Aorta (tissue), 5 donors: ENCODE results near the gene FBXW5. TPM values are rescaled to one million over a fixed set of nuclear protein-coding genes. Genes with fewer than 3 reads are reported as not detected.

Experiments
- ATAC-seq: fragments of 200-7000 bp; cut with Tn5 transposase; one replicate; pipeline ENCODE4 v1.9.1; 2022; ENCODE audit warnings: moderate library complexity; ENCODE audit not compliant: low FRiP score
- DNase-seq, 2 donors: peaks; one replicate each; pipeline ENCODE4 v3.0.0-alpha.2; 2020
- H3K27ac ChIP-seq, 2 donors: one replicate each; pipeline ENCODE4 v1.5.1; 2013; ENCODE audit warnings: low read length in 2 of 2, mild to moderate bottlenecking in 2 of 2, moderate library complexity in 2 of 2, control low read depth in 1 of 2, inconsistent platforms in 1 of 2, low read depth in 1 of 2
- H3K27me3 ChIP-seq, 2 donors: one replicate each; pipeline ENCODE4 v1.6.1; 2013; ENCODE audit warnings: control low read depth in 1 of 2, low read length in 1 of 2, mild to moderate bottlenecking in 1 of 2, moderate library complexity in 1 of 2; ENCODE audit not compliant: insufficient read depth in 2 of 2, control insufficient read depth in 1 of 2
- H3K36me3 ChIP-seq, 2 donors: one replicate each; pipeline ENCODE4 v1.6.1; 2013; ENCODE audit warnings: control low read depth in 1 of 2, low read length in 1 of 2, mild to moderate bottlenecking in 1 of 2; ENCODE audit not compliant: insufficient read depth in 2 of 2, control insufficient read depth in 1 of 2
- H3K4me1 ChIP-seq, 2 donors: one replicate each; pipeline ENCODE4 v1.6.1; 2013; ENCODE audit warnings: low read length in 2 of 2, control low read depth in 1 of 2, mild to moderate bottlenecking in 1 of 2, moderate library complexity in 1 of 2; ENCODE audit not compliant: insufficient read depth in 2 of 2, control insufficient read depth in 1 of 2
- H3K4me3 ChIP-seq, 2 donors: one replicate each; pipeline ENCODE4 v1.5.1; 2013; ENCODE audit warnings: low read length in 2 of 2, control low read depth in 1 of 2, mild to moderate bottlenecking in 1 of 2
- H3K9me3 ChIP-seq: one replicate; pipeline ENCODE4 v1.6.1; 2013; ENCODE audit warnings: mild to moderate bottlenecking, low read length; ENCODE audit not compliant: control insufficient read depth
- WGBS, 2 donors: extraction: QIAGEN DNeasy Blood & Tissue Kit; methylation state at CpG; one replicate each; pipeline ENCODE4 v1.1.7; 2013; 5-methylcytosine and 5-hydroxymethylcytosine counted together
- intact Hi-C, 2 donors: fragments of 100-400 bp; cut with DNase I; formaldehyde crosslinking; loops; one replicate each; pipeline versions ENCODE4 v1.14.2 to v1.15.0; 2022
- polyA plus RNA-seq, 2 donors: library from polyadenylated mRNA; stranded (reverse); fragments of 200-250 nt; gene quantifications; one replicate each; pipeline ENCODE4 v1.2.3, GENCODE V29; 2013
- total RNA-seq, 2 donors: library from RNA; stranded (reverse); fragmentation: NEBNext Ultra II Directional; extraction: Animal tissue kit (Norgen Biotek cat#: 25700); gene quantifications; one replicate each; pipeline ENCODE4 v1.2.1, GENCODE V29; 2021
- donor health status: healthy with polysubstance abuse.
- donor health status: Bipolar disorder and iron deficiency.
- donor health status: DM: no; HTN: no; CAD: no.
- donor health status: DM: no; HTN: no; CAD: no.
- donor health status: DM: yes; HTN: yes; CAD: no.

FBXW5 gene
- total and polyA plus RNA-seq, 4 donors = 92.5 to 191 (median 109) TPM

DNA sequence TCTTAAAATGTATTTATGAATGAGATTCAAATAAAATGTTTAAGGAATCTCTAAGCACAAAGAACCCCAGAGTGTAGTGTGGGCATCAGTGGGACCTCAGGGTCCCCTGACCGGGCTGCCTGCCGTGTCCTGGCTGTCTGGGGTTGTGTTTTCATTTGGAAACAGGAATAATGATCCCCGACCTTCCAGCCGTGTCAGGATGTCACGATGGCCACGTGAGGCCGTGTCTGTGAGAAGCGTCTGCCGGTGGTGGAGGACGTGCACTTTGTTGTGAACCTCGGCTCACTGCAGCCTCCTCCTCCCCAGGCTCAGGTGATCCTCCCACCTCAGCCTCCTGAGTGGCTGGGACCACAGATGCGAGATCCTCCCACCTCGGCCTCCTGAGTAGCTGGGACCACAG lies 53.9 kb downstream of the FBXW5 start:
- Histone ChIP-seq H3K4me3 (no peak overlapping the region), H3K27ac (no peak overlapping the region), H3K4me1 (no peaks in the 10 kb centered on the region), H3K9me3 (no peaks in the 10 kb centered on the region), H3K27me3 (no peaks in the 10 kb centered on the region), H3K36me3 (no peaks in the 10 kb centered on the region)
- ATAC-seq (no peak), DNase-seq (no peak)
- WGBS, 2 donors = 85 to 86% methylated on average over 13 of the region's 13 CpGs
- intact Hi-C loops = no loop called here

Other genes with a start within 250 kb of the FBXW5 start
Only the 30 nearest of the 32 such genes appear.
- 10 to 100 TPM in 1 of 2 donors, 1 to 10 TPM in 1; 7.3 to 13.6 TPM for gene DIPK1B, start 232.2 kb downstream of the FBXW5 start, total RNA-seq
- 1 to 10 TPM; 1.1 to 4.8 TPM for gene DIPK1B, start 232.2 kb downstream of the FBXW5 start, polyA plus RNA-seq
- 10 to 100 TPM; 11.4 to 13.4 TPM for gene LCN10, start 201.8 kb downstream of the FBXW5 start, total RNA-seq
- gene LCN10, start 201.8 kb downstream of the FBXW5 start, polyA plus RNA-seq = 1 to 10 TPM in 1 of 2 donors, under 1 TPM in 1; 0.25 to 2.1 TPM
- 10 to 100 TPM; 17.4 to 24.2 TPM for gene LCN6, start 196.2 kb downstream of the FBXW5 start, total RNA-seq
- gene LCN6, start 196.2 kb downstream of the FBXW5 start, polyA plus RNA-seq = 1 to 10 TPM in 1 of 2 donors, not detected in 1; 2.5 TPM
- gene LCN8, start 186.5 kb downstream of the FBXW5 start, total RNA-seq = not detected
- gene LCN8, start 186.5 kb downstream of the FBXW5 start, polyA plus RNA-seq = under 1 TPM in 1 of 2 donors, not detected in 1; 0.10 TPM
- gene LCN15, start 180.2 kb downstream of the FBXW5 start, total RNA-seq = not detected
- under 1 TPM in 1 of 2 donors, not detected in 1; 0.88 TPM for gene LCN15, start 180.2 kb downstream of the FBXW5 start, polyA plus RNA-seq
- gene TMEM141, start 153.4 kb downstream of the FBXW5 start, total RNA-seq = 10 to 100 TPM; 26.6 to 27.0 TPM
- gene TMEM141, start 153.4 kb downstream of the FBXW5 start, polyA plus RNA-seq = 10 to 100 TPM; 57.0 to 95.8 TPM
- gene CCDC183, start 148.4 kb downstream of the FBXW5 start, total RNA-seq = under 1 TPM; 0.45 to 0.58 TPM
- under 1 TPM; 0.46 to 0.50 TPM for gene CCDC183, start 148.4 kb downstream of the FBXW5 start, polyA plus RNA-seq
- 10 to 100 TPM; 47.2 to 52.0 TPM for gene RABL6, start 136.8 kb downstream of the FBXW5 start, total RNA-seq
- 10 to 100 TPM; 31.3 to 76.1 TPM for gene RABL6, start 136.8 kb downstream of the FBXW5 start, polyA plus RNA-seq
- gene AJM1, start 102.3 kb downstream of the FBXW5 start, total RNA-seq = 1 to 10 TPM; 6.1 to 6.2 TPM
- 10 to 100 TPM in 1 of 2 donors, under 1 TPM in 1; 0.63 to 26.9 TPM for gene AJM1, start 102.3 kb downstream of the FBXW5 start, polyA plus RNA-seq
- 10 to 100 TPM; 65.6 to 84.1 TPM for gene PHPT1, start 95.3 kb downstream of the FBXW5 start, total RNA-seq
- gene PHPT1, start 95.3 kb downstream of the FBXW5 start, polyA plus RNA-seq = 100 to 1,000 TPM; 129 to 165 TPM
- gene MAMDC4, start 92.4 kb downstream of the FBXW5 start, total RNA-seq = 1 to 10 TPM; 2.4 to 5.0 TPM
- gene MAMDC4, start 92.4 kb downstream of the FBXW5 start, polyA plus RNA-seq = 10 to 100 TPM in 1 of 2 donors, 1 to 10 TPM in 1; 2.6 to 19.0 TPM
- gene EDF1, start 78.4 kb downstream of the FBXW5 start, total RNA-seq = 100 to 1,000 TPM; 193 to 223 TPM
- 100 to 1,000 TPM; 421 to 505 TPM for gene EDF1, start 78.4 kb downstream of the FBXW5 start, polyA plus RNA-seq
- gene TRAF2, start 58.2 kb downstream of the FBXW5 start, total RNA-seq = 10 to 100 TPM in 1 of 2 donors, 1 to 10 TPM in 1; 9.1 to 22.1 TPM
- 10 to 100 TPM in 1 of 2 donors, 1 to 10 TPM in 1; 4.8 to 14.0 TPM for gene TRAF2, start 58.2 kb downstream of the FBXW5 start, polyA plus RNA-seq
- 1 to 10 TPM in 1 of 2 donors, under 1 TPM in 1; 0.90 to 1.1 TPM for gene C8G, start 505 bp upstream of the FBXW5 start, total RNA-seq
- 1 to 10 TPM; 1.8 to 3.1 TPM for gene C8G, start 505 bp upstream of the FBXW5 start, polyA plus RNA-seq
- gene LCN12, start 7.5 kb upstream of the FBXW5 start, total RNA-seq = 1 to 10 TPM in 1 of 2 donors, under 1 TPM in 1; 0.71 to 1.6 TPM
- 1 to 10 TPM in 1 of 2 donors, not detected in 1; 3.3 TPM for gene LCN12, start 7.5 kb upstream of the FBXW5 start, polyA plus RNA-seq
- gene PTGDS, start 32.8 kb upstream of the FBXW5 start, total RNA-seq = 100 to 1,000 TPM; 128 to 145 TPM
- gene PTGDS, start 32.8 kb upstream of the FBXW5 start, polyA plus RNA-seq = 10 to 100 TPM; 12.2 to 13.9 TPM
- 1 to 10 TPM in 1 of 2 donors, under 1 TPM in 1; 0.36 to 1.1 TPM for gene LCNL1, start 38.3 kb upstream of the FBXW5 start, total RNA-seq
- gene LCNL1, start 38.3 kb upstream of the FBXW5 start, polyA plus RNA-seq = under 1 TPM in 1 of 2 donors, not detected in 1; 0.15 TPM
- 10 to 100 TPM; 27.8 to 42.0 TPM for gene PAXX, start 47.7 kb upstream of the FBXW5 start, total RNA-seq
- 100 to 1,000 TPM in 1 of 2 donors, 10 to 100 TPM in 1; 39.9 to 192 TPM for gene PAXX, start 47.7 kb upstream of the FBXW5 start, polyA plus RNA-seq
- gene CLIC3, start 51.8 kb upstream of the FBXW5 start, total RNA-seq = 1 to 10 TPM; 3.8 to 7.0 TPM
- 1 to 10 TPM; 1.6 to 6.7 TPM for gene CLIC3, start 51.8 kb upstream of the FBXW5 start, polyA plus RNA-seq
- 10 to 100 TPM; 27.3 to 60.0 TPM for gene ABCA2, start 83.5 kb upstream of the FBXW5 start, total RNA-seq
- gene ABCA2, start 83.5 kb upstream of the FBXW5 start, polyA plus RNA-seq = 10 to 100 TPM in 1 of 2 donors, 1 to 10 TPM in 1; 9.0 to 48.1 TPM
- gene FUT7, start 87.3 kb upstream of the FBXW5 start, total RNA-seq = under 1 TPM; 0.27 to 0.68 TPM
- not detected for gene FUT7, start 87.3 kb upstream of the FBXW5 start, polyA plus RNA-seq
- gene NPDC1, start 101.4 kb upstream of the FBXW5 start, total RNA-seq = 100 to 1,000 TPM in 1 of 2 donors, 10 to 100 TPM in 1; 99.3 to 217 TPM
- gene NPDC1, start 101.4 kb upstream of the FBXW5 start, polyA plus RNA-seq = 100 to 1,000 TPM in 1 of 2 donors, 10 to 100 TPM in 1; 26.5 to 190 TPM
- gene ENTPD2, start 109.3 kb upstream of the FBXW5 start, total RNA-seq = 1 to 10 TPM in 1 of 2 donors, under 1 TPM in 1; 0.16 to 1.7 TPM
- not detected for gene ENTPD2, start 109.3 kb upstream of the FBXW5 start, polyA plus RNA-seq
- gene SAPCD2, start 125.8 kb upstream of the FBXW5 start, total RNA-seq = under 1 TPM; 0.26 to 0.60 TPM
- gene SAPCD2, start 125.8 kb upstream of the FBXW5 start, polyA plus RNA-seq = under 1 TPM in 1 of 2 donors, not detected in 1; 0.50 TPM
- 10 to 100 TPM in 1 of 2 donors, 1 to 10 TPM in 1; 7.9 to 20.6 TPM for gene UAP1L1, start 132.8 kb upstream of the FBXW5 start, total RNA-seq
- 10 to 100 TPM in 1 of 2 donors, 1 to 10 TPM in 1; 4.1 to 13.2 TPM for gene UAP1L1, start 132.8 kb upstream of the FBXW5 start, polyA plus RNA-seq
- gene MAN1B1, start 142.2 kb upstream of the FBXW5 start, total RNA-seq = 10 to 100 TPM; 28.4 to 52.2 TPM
- 100 to 1,000 TPM in 1 of 2 donors, 10 to 100 TPM in 1; 21.2 to 104 TPM for gene MAN1B1, start 142.2 kb upstream of the FBXW5 start, polyA plus RNA-seq
- 100 to 1,000 TPM in 1 of 2 donors, 10 to 100 TPM in 1; 97.4 to 153 TPM for gene DPP7, start 170.0 kb upstream of the FBXW5 start, total RNA-seq
- gene DPP7, start 170.0 kb upstream of the FBXW5 start, polyA plus RNA-seq = 100 to 1,000 TPM in 1 of 2 donors, 10 to 100 TPM in 1; 98.8 to 598 TPM
- not detected for gene GRIN1, start 194.4 kb upstream of the FBXW5 start, total RNA-seq
- not detected for gene GRIN1, start 194.4 kb upstream of the FBXW5 start, polyA plus RNA-seq
- not detected for gene LRRC26, start 225.3 kb upstream of the FBXW5 start, total RNA-seq
- gene LRRC26, start 225.3 kb upstream of the FBXW5 start, polyA plus RNA-seq = not detected
- not detected for gene TMEM210, start 227.3 kb upstream of the FBXW5 start, total RNA-seq
- gene TMEM210, start 227.3 kb upstream of the FBXW5 start, polyA plus RNA-seq = not detected